Measurements from ENCODE around the gene PDC.

PDC gene

GRCh38 chr1:186481303-186481888, 20.5 kb upstream of the PDC start:
- DNase-seq (ENCODE audit: extremely low spot score), result no peak
- ChIA-PET CTCF (no interaction called here), POLR2A (no interaction called here)
- no peak for TF ChIP-seq ELF4 (IDR thresholded peaks at IDR 0.05)
- TF ChIP-seq FOXA1 (IDR thresholded peaks at IDR 0.05), result no peak
- TF ChIP-seq LEF1 (IDR thresholded peaks at IDR 0.05; ENCODE audit: borderline replicate concordance), result no peak
- no peak for TF ChIP-seq NFRKB (IDR thresholded peaks at IDR 0.05)
- TF ChIP-seq SP1 (IDR thresholded peaks at IDR 0.05), result no peak
- no peak for TF ChIP-seq SUZ12 (IDR thresholded peaks at IDR 0.05)
- TF ChIP-seq FOXM1 (IDR thresholded peaks at IDR 0.05; ENCODE audit: borderline replicate concordance), result no peak

- ChIA-PET POLR2A (interaction anchor here (0.6 kb wide), 1 partner anchor 9 kb away, joined by 3 read pairs; no protein-coding TSS in a partner anchor), CTCF (interaction anchor here (0.6 kb wide), 1 partner anchor 327 kb away, joined by 3 read pairs; no protein-coding TSS in a partner anchor)
- DNase-seq (ENCODE audit: extremely low spot score), result no peak
- peak; percentile 22; the same call in 1 of the 2 replicates for TF ChIP-seq PKNOX1 (IDR thresholded peaks at IDR 0.05)
- no peak for TF ChIP-seq SP1 (IDR thresholded peaks at IDR 0.05)
Observed at GRCh38 chr1:186479162-186479561, 18.2 kb upstream of the PDC start.

- CTCF ChIA-PET, result interaction anchor here (0.7 kb wide), 1 partner anchor 510 kb away, joined by 3 read pairs; no protein-coding TSS in a partner anchor
- no peak for DNase-seq (ENCODE audit: extremely low spot score)
- POLR2A ChIA-PET, result no interaction called here
- TF ChIP-seq ELF4 (IDR thresholded peaks at IDR 0.05) (no peak), ZNF384 (IDR thresholded peaks at IDR 0.05) (no peak), NFRKB (IDR thresholded peaks at IDR 0.05) (no peak), PKNOX1 (IDR thresholded peaks at IDR 0.05) (no peak), L3MBTL2 (conservative IDR thresholded peaks at IDR 0.05) (no peak), HDGF (IDR thresholded peaks at IDR 0.05; ENCODE audit: borderline replicate concordance) (no peak), SUZ12 (IDR thresholded peaks at IDR 0.05) (no peak), FOXM1 (IDR thresholded peaks at IDR 0.05; ENCODE audit: borderline replicate concordance) (no peak), ARNT (IDR thresholded peaks at IDR 0.05) (no peak), LEF1 (IDR thresholded peaks at IDR 0.05; ENCODE audit: borderline replicate concordance) (no peak), FOXA1 (IDR thresholded peaks at IDR 0.05) (no peak), FOXK2 (IDR thresholded peaks at IDR 0.05) (no peak), BHLHE40 (IDR thresholded peaks at IDR 0.05; ENCODE audit: borderline replicate concordance) (no peak), SP1 (IDR thresholded peaks at IDR 0.05) (no peak), TARDBP (IDR thresholded peaks at IDR 0.05) (no peak), CTBP1 (IDR thresholded peaks at IDR 0.05; ENCODE audit: borderline replicate concordance) (no peak)
Observed at GRCh38 chr1:186476264-186477040, 15.5 kb upstream of the PDC start.

- DNase-seq (ENCODE audit: extremely low spot score), result no peak
- CTCF ChIA-PET, result no interaction called here
- POLR2A ChIA-PET, result no interaction called here
- TF ChIP-seq ZNF384 (IDR thresholded peaks at IDR 0.05), result no peak
- no peak for TF ChIP-seq L3MBTL2 (conservative IDR thresholded peaks at IDR 0.05)
- no peak for TF ChIP-seq ARNT (IDR thresholded peaks at IDR 0.05)
- no peak for TF ChIP-seq BHLHE40 (IDR thresholded peaks at IDR 0.05; ENCODE audit: borderline replicate concordance)
- TF ChIP-seq HDGF (IDR thresholded peaks at IDR 0.05; ENCODE audit: borderline replicate concordance), result no peak
- no peak for TF ChIP-seq TARDBP (IDR thresholded peaks at IDR 0.05)
- TF ChIP-seq PKNOX1 (IDR thresholded peaks at IDR 0.05), result no peak
- TF ChIP-seq LEF1 (IDR thresholded peaks at IDR 0.05; ENCODE audit: borderline replicate concordance), result no peak
- TF ChIP-seq FOXK2 (IDR thresholded peaks at IDR 0.05), result no peak
- TF ChIP-seq NFRKB (IDR thresholded peaks at IDR 0.05), result no peak
- no peak for TF ChIP-seq SUZ12 (IDR thresholded peaks at IDR 0.05)
- no peak for TF ChIP-seq ELF4 (IDR thresholded peaks at IDR 0.05)
- TF ChIP-seq SP1 (IDR thresholded peaks at IDR 0.05), result no peak
- TF ChIP-seq FOXA1 (IDR thresholded peaks at IDR 0.05), result no peak
Observed at GRCh38 chr1:186474208-186474607, 13.3 kb upstream of the PDC start.

- ChIA-PET POLR2A (no interaction called here), CTCF (no interaction called here)
- TF ChIP-seq HDGF (IDR thresholded peaks at IDR 0.05; ENCODE audit: borderline replicate concordance) (no peak), L3MBTL2 (conservative IDR thresholded peaks at IDR 0.05) (no peak), ARNT (IDR thresholded peaks at IDR 0.05) (no peak), FOXA1 (IDR thresholded peaks at IDR 0.05) (no peak), NFRKB (IDR thresholded peaks at IDR 0.05) (no peak), LEF1 (IDR thresholded peaks at IDR 0.05; ENCODE audit: borderline replicate concordance) (no peak), SP1 (IDR thresholded peaks at IDR 0.05) (no peak), CTBP1 (IDR thresholded peaks at IDR 0.05; ENCODE audit: borderline replicate concordance) (no peak), FOXM1 (IDR thresholded peaks at IDR 0.05; ENCODE audit: borderline replicate concordance) (no peak), SUZ12 (IDR thresholded peaks at IDR 0.05) (no peak), FOXK2 (IDR thresholded peaks at IDR 0.05) (no peak), BHLHE40 (IDR thresholded peaks at IDR 0.05; ENCODE audit: borderline replicate concordance) (no peak), ELF4 (IDR thresholded peaks at IDR 0.05) (no peak), TARDBP (IDR thresholded peaks at IDR 0.05) (no peak), ZNF384 (IDR thresholded peaks at IDR 0.05) (no peak), PKNOX1 (IDR thresholded peaks at IDR 0.05) (no peak)
- DNase-seq (ENCODE audit: extremely low spot score), result no peak
Observed at GRCh38 chr1:186473047-186473446, 12.1 kb upstream of the PDC start.

Measured in HEK293T (cell line).